A549 (cell line): ENCODE measurements around the gene ANKS6. TPM values are rescaled to one million over a fixed set of nuclear protein-coding genes. Genes with fewer than 3 reads are reported as not detected.

Experiments used
- ATAC-seq, 2 experiments: fragments of 200-7000 bp in 1 of 2; fragments of >200 bp in 1 of 2; cut with Nextera tagmentation in 1 of 2; cut with Tn5 transposase in 1 of 2; 3 replicates each; pipeline versions ENCODE4 v1.8.0 to v1.9.1; 2018 to 2020; ENCODE audit warnings: mild to moderate bottlenecking in 1 of 2, moderate library complexity in 1 of 2
- CTCF ChIA-PET: fragments of 300-600 bp; sonication (Branson Sonifier 250); formaldehyde crosslinking; extraction: SDS; loops from one replicate; lab custom pipeline; 2021; ENCODE audit warnings: antibody characterized with exemption, inconsistent platforms; lab: Yijun Ruan, JAX
- POLR2A ChIA-PET: fragments of 350-600 bp; formaldehyde crosslinking; extraction: SDS; loops from one replicate; lab custom pipeline; 2021; ENCODE audit warnings: antibody characterized with exemption, inconsistent platforms; lab: Yijun Ruan, JAX
- DNase-seq, 2 experiments: peaks; one replicate each; pipeline versions ENCODE4 v3.0.0 to v3.0.0-alpha.2; 2011 to 2016; ENCODE audit warnings: low read depth in 1 of 2, low spot score in 1 of 2
- FAIRE-seq: peaks from 2 replicates; lab custom pipeline; 2011; peaks lifted over from hg19 to GRCh38; lab: Jason Lieb, UNC
- H3K27ac ChIP-seq, 2 experiments: fragments of >200 bp; sonication (Bioruptor Twin); formaldehyde crosslinking; 3 replicates each; pipeline ENCODE4 v1.5.1; 2016 to 2017
- H3K4me1 ChIP-seq: fragments of >200 bp; sonication (Bioruptor Twin); formaldehyde crosslinking; 3 replicates; pipeline ENCODE4 v1.6.1; 2016
- H3K4me2 ChIP-seq: fragments of >200 bp; sonication (Bioruptor Twin); formaldehyde crosslinking; 3 replicates; pipeline ENCODE4 v1.6.1; 2016
- H3K4me3 ChIP-seq: fragments of >200 bp; sonication (Bioruptor Twin); formaldehyde crosslinking; 3 replicates; pipeline ENCODE4 v1.5.1; 2016
- H3K9me3 ChIP-seq: fragments of >200 bp; sonication (Bioruptor Twin); formaldehyde crosslinking; 3 replicates; pipeline ENCODE4 v1.6.1; 2016
- CBX2 ChIP-seq: fragments of 200-600 bp; sonication (generic); IDR thresholded peaks from 2 replicates; pipeline ENCODE4 v1.6.1; 2016; ENCODE audit warnings: low read depth, mild to moderate bottlenecking, borderline replicate concordance
- CEBPB ChIP-seq, 2 experiments: fragments of >200 bp in 1 of 2; sonication (Bioruptor Twin) in 1 of 2; formaldehyde crosslinking in 1 of 2; IDR thresholded peaks; 2 replicates each; pipeline ENCODE4 v1.6.1; 2012 to 2016
- CHD4 ChIP-seq: fragments of 200-600 bp; sonication (generic); IDR thresholded peaks from 2 replicates; pipeline ENCODE4 v1.6.1; 2016; ENCODE audit warnings: antibody characterized with exemption, mild to moderate bottlenecking, borderline replicate concordance
- EHF ChIP-seq: fragments of 250-450 bp; sonication (Bioruptor Pico); IDR thresholded peaks from 2 replicates; pipeline ENCODE4 v1.5.0; 2020; ENCODE audit warnings: mild to moderate bottlenecking
- EP300 ChIP-seq, 2 experiments: fragments of >200 bp; sonication (Bioruptor Twin); formaldehyde crosslinking; IDR thresholded peaks; 2 replicates in 1 of 2; 3 replicates in 1 of 2; pipeline ENCODE4 v1.6.1; 2016 to 2017
- ESRRA ChIP-seq: fragments of 150-350 bp; IDR thresholded peaks from 2 replicates; pipeline ENCODE4 v1.6.1; 2014; ENCODE audit warnings: mild to moderate bottlenecking, low read length, borderline replicate concordance
- FOSL2 ChIP-seq, 2 experiments: fragments of 450-650 bp in 1 of 2; fragments of >200 bp in 1 of 2; sonication (Bioruptor Twin) in 1 of 2; formaldehyde crosslinking; IDR thresholded peaks; 2 replicates each; pipeline versions ENCODE4 v1.5.0 to v1.6.1; 2016 to 2020; ENCODE audit warnings: mild to moderate bottlenecking in 1 of 2, moderate library complexity in 1 of 2
- GATA3 ChIP-seq: IDR thresholded peaks from 2 replicates; pipeline ENCODE4 v1.6.1; 2012; ENCODE audit warnings: borderline replicate concordance
- HEYL ChIP-seq: fragments of 250-450 bp; sonication (Bioruptor Pico); IDR thresholded peaks from 2 replicates; pipeline ENCODE4 v1.8.0; 2021; ENCODE audit warnings: mild to moderate bottlenecking, moderate library complexity
- JUN ChIP-seq, 2 experiments: fragments of >200 bp; sonication (Bioruptor Twin); formaldehyde crosslinking; IDR thresholded peaks; 2 replicates in 1 of 2; 3 replicates in 1 of 2; pipeline ENCODE4 v1.6.1; 2016 to 2017
- KDM1A ChIP-seq: fragments of 200-600 bp; sonication (generic); IDR thresholded peaks from 2 replicates; pipeline ENCODE4 v1.6.1; 2016; ENCODE audit warnings: low read depth, mild to moderate bottlenecking
- KDM5A ChIP-seq: fragments of 200-600 bp; sonication (generic); IDR thresholded peaks from 2 replicates; pipeline ENCODE4 v1.6.1; 2016; ENCODE audit warnings: antibody characterized with exemption, mild to moderate bottlenecking
- PHF8 ChIP-seq: fragments of 200-600 bp; sonication (generic); IDR thresholded peaks from 2 replicates; pipeline ENCODE4 v1.6.1; 2016; ENCODE audit warnings: low read depth, mild to moderate bottlenecking, antibody characterized with exemption, moderate library complexity, borderline replicate concordance
- POLR2AphosphoS2 ChIP-seq: conservative IDR thresholded peaks from 2 replicates; pipeline ENCODE4 v1.6.1; 2012; ENCODE audit warnings: low read length, improper control_type of control experiment, inconsistent platforms
- RAD21 ChIP-seq, 2 experiments: fragments of >200 bp in 1 of 2; sonication (Bioruptor Twin) in 1 of 2; formaldehyde crosslinking in 1 of 2; IDR thresholded peaks in 1 of 2; conservative IDR thresholded peaks in 1 of 2; 2 replicates in 1 of 2; 3 replicates in 1 of 2; pipeline ENCODE4 v1.6.1; 2012 to 2018; ENCODE audit warnings: inconsistent platforms in 1 of 2
- RARB ChIP-seq: fragments of 250-450 bp; sonication (Bioruptor Pico); IDR thresholded peaks from 2 replicates; pipeline ENCODE4 v1.8.0; 2021; ENCODE audit warnings: mild to moderate bottlenecking, moderate library complexity
- TFCP2L1 ChIP-seq: fragments of 250-450 bp; sonication (Bioruptor Pico); IDR thresholded peaks from 2 replicates; pipeline ENCODE4 v1.5.0; 2021; ENCODE audit warnings: mild to moderate bottlenecking
- ZFP36 ChIP-seq: fragments of 450-650 bp; IDR thresholded peaks from 2 replicates; pipeline ENCODE4 v1.6.1; 2014; ENCODE audit warnings: borderline replicate concordance; ENCODE audit not compliant: partially characterized antibody
- ZNF302 ChIP-seq: fragments of 250-450 bp; sonication (Bioruptor Pico); IDR thresholded peaks from 2 replicates; pipeline ENCODE4 v1.9.0; 2021; ENCODE audit warnings: inconsistent platforms, mild to moderate bottlenecking, moderate library complexity
- ZSCAN20 ChIP-seq: fragments of 250-450 bp; sonication (Bioruptor Pico); IDR thresholded peaks from 2 replicates; pipeline ENCODE4 v1.8.0; 2022; ENCODE audit warnings: mild to moderate bottlenecking, moderate library complexity
- WGBS: methylation state at CpG from one replicate; pipeline ENCODE4 v1.1.6; 2017; ENCODE audit errors: missing lambda C conversion rate; 5-methylcytosine and 5-hydroxymethylcytosine counted together
- polyA plus RNA-seq, 4 experiments: library from polyadenylated mRNA; depleted of rRNA in 3 of 4; stranded (reverse); fragments of >200 nt; fragmentation: RNase III in 1 of 4; extraction: RNeasy Plus Mini Kit Qiagen cat#74134 plus additional on column Dnase treatment in 1 of 4; gene quantifications; 2 replicates in 3 of 4; 3 replicates in 1 of 4; pipeline ENCODE4 v1.2.3, GENCODE V29; 2011 to 2017
- TF ChIP-seq, protein P1 (sequence below): fragments of 150-350 bp; IDR thresholded peaks from 2 replicates; pipeline ENCODE4 v1.6.1; 2014; ENCODE audit warnings: low read depth, mild to moderate bottlenecking, low read length
- TF ChIP-seq, protein P2 (sequence below): IDR thresholded peaks from 2 replicates; pipeline ENCODE4 v1.6.1; 2012; ENCODE audit warnings: low read depth, borderline replicate concordance
- TF ChIP-seq, protein P3 (sequence below): fragments of 450-650 bp; IDR thresholded peaks from 2 replicates; pipeline ENCODE4 v1.6.1; 2014; ENCODE audit warnings: antibody characterized with exemption

The ANKS6 gene
- polyA plus RNA-seq, 2 of the 4 experiments (the other 2 are of a cell fraction): 14.7 to 15.2 TPM

DNA sequence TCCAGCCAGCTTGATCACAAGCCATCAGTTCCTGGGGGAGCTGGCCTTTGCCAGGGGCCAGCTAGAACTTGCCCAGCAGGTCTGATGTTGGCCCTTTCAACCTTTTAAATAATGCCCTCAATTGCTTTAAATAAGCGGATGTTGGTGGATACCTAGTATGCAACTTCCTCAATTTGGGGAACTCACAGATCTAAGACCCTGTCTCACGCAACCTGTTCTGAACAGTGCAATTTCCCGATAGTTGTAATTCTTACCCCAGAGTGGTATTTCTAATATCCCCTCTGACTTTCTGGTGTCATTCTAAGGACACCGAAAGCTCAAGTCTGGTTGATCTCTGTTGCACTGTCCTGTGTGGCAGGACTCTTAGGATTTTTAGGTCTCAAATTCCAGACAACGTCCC, 34.2 kb upstream of the ANKS6 start:
- FAIRE-seq: no peak
- no peak for ATAC-seq
- CTCF ChIA-PET: interaction anchor here (1.4 kb wide), 1 partner anchor 24 kb away, joined by 4 read pairs; no protein-coding TSS in a partner anchor
- Histone ChIP-seq H3K4me3 (no peak overlapping the region), H3K4me2 (no peak overlapping the region), H3K27ac (no peak overlapping the region), H3K4me1 (no peaks in the 10 kb centered on the region), H3K9me3 (no peaks in the 10 kb centered on the region)
- TF ChIP-seq, protein P1, sequence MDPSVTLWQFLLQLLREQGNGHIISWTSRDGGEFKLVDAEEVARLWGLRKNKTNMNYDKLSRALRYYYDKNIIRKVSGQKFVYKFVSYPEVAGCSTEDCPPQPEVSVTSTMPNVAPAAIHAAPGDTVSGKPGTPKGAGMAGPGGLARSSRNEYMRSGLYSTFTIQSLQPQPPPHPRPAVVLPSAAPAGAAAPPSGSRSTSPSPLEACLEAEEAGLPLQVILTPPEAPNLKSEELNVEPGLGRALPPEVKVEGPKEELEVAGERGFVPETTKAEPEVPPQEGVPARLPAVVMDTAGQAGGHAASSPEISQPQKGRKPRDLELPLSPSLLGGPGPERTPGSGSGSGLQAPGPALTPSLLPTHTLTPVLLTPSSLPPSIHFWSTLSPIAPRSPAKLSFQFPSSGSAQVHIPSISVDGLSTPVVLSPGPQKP: no peak
- TF ChIP-seq KDM1A: no peak
- WGBS: 90% methylated on average over 5 of the region's 5 CpGs
- POLR2A ChIA-PET: no interaction called here
- DNase-seq: no peak

DNA sequence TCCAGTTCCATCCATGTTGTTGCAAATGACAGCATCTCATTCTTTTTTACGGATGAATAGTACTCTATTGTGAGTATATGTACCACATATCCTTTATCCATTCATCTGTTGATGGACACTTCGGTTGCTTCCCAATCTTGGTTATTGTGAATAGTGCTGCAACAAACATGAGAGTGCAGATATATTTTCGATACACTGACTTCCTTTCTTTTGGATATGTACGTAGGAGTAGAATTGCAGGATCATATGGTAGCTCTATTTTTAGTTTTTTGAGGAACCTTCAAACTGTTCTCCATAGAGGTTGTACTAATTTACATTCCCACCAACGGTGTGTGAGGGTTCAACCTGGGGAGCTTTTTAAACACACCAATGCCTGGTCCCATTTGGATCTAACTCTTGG, 33.4 kb upstream of the ANKS6 start:
- POLR2A ChIA-PET: no interaction called here
- no peak for DNase-seq
- Histone ChIP-seq H3K4me3 (no peak overlapping the region), H3K4me1 (no peaks in the 10 kb centered on the region), H3K4me2 (no peak overlapping the region), H3K27ac (no peak overlapping the region), H3K9me3 (no peaks in the 10 kb centered on the region)
- 68% methylated on average over 5 of the region's 5 CpGs for WGBS
- CTCF ChIA-PET: interaction anchor here (1.3 to 1.4 kb wide), 2 partner anchors 23 to 34 kb away, joined by 3 to 4 read pairs; partner anchors contain the start of gene ANKS6
- ATAC-seq: no peak
- FAIRE-seq: no peak
- TF ChIP-seq EHF (CRISPR knock-in tag) (no peak), EP300 (IDR thresholded peaks at IDR 0.05) (no peak), GATA3 (no peak), ZNF302 (CRISPR knock-in tag) (no peak), TFCP2L1 (no peak), ZFP36 (no peak), RAD21 (conservative IDR thresholded peaks at IDR 0.05 in 1 of 2, IDR thresholded peaks at IDR 0.05 in 1 of 2) (no peak)

DNA sequence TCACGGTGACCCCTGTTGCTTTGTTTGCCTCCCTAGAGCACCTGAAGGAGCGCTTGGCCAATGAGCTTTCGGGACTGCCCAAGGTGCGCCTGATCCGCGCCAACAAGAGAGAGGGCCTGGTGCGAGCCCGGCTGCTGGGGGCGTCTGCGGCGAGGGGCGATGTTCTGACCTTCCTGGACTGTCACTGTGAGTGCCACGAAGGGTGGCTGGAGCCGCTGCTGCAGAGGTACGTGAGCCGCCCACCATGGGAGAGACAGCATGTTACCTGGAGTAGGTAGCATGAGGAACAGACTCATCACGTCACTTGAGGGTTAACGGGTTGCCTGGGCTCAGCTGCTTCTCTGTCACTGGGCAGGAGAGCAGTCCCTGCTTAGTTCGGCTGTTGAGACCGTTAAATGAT, 30.4 kb upstream of the ANKS6 start:
- ATAC-seq (no peak), FAIRE-seq (no peak), DNase-seq (no peak)
- CTCF ChIA-PET: no interaction called here
- Histone ChIP-seq H3K9me3 (no peaks in the 10 kb centered on the region), H3K4me2 (no peak overlapping the region), H3K4me3 (no peak overlapping the region), H3K4me1 (no peaks in the 10 kb centered on the region), H3K27ac (no peak overlapping the region)
- WGBS: 87% methylated on average over 19 of the region's 20 CpGs
- POLR2A ChIA-PET: no interaction called here
- no peak for TF ChIP-seq FOSL2 (IDR thresholded peaks at IDR 0.05)
- TF ChIP-seq FOSL2 (CRISPR knock-in tag; IDR thresholded peaks at IDR 0.05): no peak
- TF ChIP-seq, protein P2, sequence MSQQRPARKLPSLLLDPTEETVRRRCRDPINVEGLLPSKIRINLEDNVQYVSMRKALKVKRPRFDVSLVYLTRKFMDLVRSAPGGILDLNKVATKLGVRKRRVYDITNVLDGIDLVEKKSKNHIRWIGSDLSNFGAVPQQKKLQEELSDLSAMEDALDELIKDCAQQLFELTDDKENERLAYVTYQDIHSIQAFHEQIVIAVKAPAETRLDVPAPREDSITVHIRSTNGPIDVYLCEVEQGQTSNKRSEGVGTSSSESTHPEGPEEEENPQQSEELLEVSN: no peak
- no peak for TF ChIP-seq EHF (CRISPR knock-in tag)
- TF ChIP-seq ESRRA: no peak
- TF ChIP-seq CBX2: no peak
- TF ChIP-seq JUN (IDR thresholded peaks at IDR 0.05): no peak
- TF ChIP-seq, protein P3, sequence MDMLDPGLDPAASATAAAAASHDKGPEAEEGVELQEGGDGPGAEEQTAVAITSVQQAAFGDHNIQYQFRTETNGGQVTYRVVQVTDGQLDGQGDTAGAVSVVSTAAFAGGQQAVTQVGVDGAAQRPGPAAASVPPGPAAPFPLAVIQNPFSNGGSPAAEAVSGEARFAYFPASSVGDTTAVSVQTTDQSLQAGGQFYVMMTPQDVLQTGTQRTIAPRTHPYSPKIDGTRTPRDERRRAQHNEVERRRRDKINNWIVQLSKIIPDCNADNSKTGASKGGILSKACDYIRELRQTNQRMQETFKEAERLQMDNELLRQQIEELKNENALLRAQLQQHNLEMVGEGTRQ: no peak
- TF ChIP-seq HEYL (CRISPR knock-in tag): no peak
- TF ChIP-seq PHF8: no peak
- TF ChIP-seq ZSCAN20 (CRISPR knock-in tag): no peak
- no peak for TF ChIP-seq KDM5A
- no peak for TF ChIP-seq CHD4
- TF ChIP-seq CEBPB (IDR thresholded peaks at IDR 0.05): no peak
- TF ChIP-seq RARB (CRISPR knock-in tag): no peak
- TF ChIP-seq POLR2AphosphoS2: no peak
